A549 (cell line): Measurements from ENCODE around the gene NACC2. TPM values are rescaled to one million over a fixed set of nuclear protein-coding genes. Genes with fewer than 3 reads are reported as not detected.

Source experiments
- ATAC-seq, 2 experiments: fragments of 200-7000 bp in 1 of 2; fragments of >200 bp in 1 of 2; cut with Nextera tagmentation in 1 of 2; cut with Tn5 transposase in 1 of 2; 3 replicates each; pipeline versions ENCODE4 v1.8.0 to v1.9.1; 2018 to 2020; ENCODE audit warnings: mild to moderate bottlenecking in 1 of 2, moderate library complexity in 1 of 2
- CTCF ChIA-PET: fragments of 300-600 bp; sonication (Branson Sonifier 250); formaldehyde crosslinking; extraction: SDS; loops from one replicate; lab custom pipeline; 2021; ENCODE audit warnings: antibody characterized with exemption, inconsistent platforms; lab: Yijun Ruan, JAX
- POLR2A ChIA-PET: fragments of 350-600 bp; formaldehyde crosslinking; extraction: SDS; loops from one replicate; lab custom pipeline; 2021; ENCODE audit warnings: antibody characterized with exemption, inconsistent platforms; lab: Yijun Ruan, JAX
- DNase-seq, 2 experiments: peaks; one replicate each; pipeline versions ENCODE4 v3.0.0 to v3.0.0-alpha.2; 2011 to 2016; ENCODE audit warnings: low read depth in 1 of 2, low spot score in 1 of 2
- FAIRE-seq: peaks from 2 replicates; lab custom pipeline; 2011; peaks lifted over from hg19 to GRCh38; lab: Jason Lieb, UNC
- H3K27ac ChIP-seq, 2 experiments: fragments of >200 bp; sonication (Bioruptor Twin); formaldehyde crosslinking; 3 replicates each; pipeline ENCODE4 v1.5.1; 2016 to 2017
- H3K4me1 ChIP-seq: fragments of >200 bp; sonication (Bioruptor Twin); formaldehyde crosslinking; 3 replicates; pipeline ENCODE4 v1.6.1; 2016
- H3K4me2 ChIP-seq: fragments of >200 bp; sonication (Bioruptor Twin); formaldehyde crosslinking; 3 replicates; pipeline ENCODE4 v1.6.1; 2016
- H3K4me3 ChIP-seq: fragments of >200 bp; sonication (Bioruptor Twin); formaldehyde crosslinking; 3 replicates; pipeline ENCODE4 v1.5.1; 2016
- H3K9me3 ChIP-seq: fragments of >200 bp; sonication (Bioruptor Twin); formaldehyde crosslinking; 3 replicates; pipeline ENCODE4 v1.6.1; 2016
- CEBPB ChIP-seq, 2 experiments: fragments of >200 bp in 1 of 2; sonication (Bioruptor Twin) in 1 of 2; formaldehyde crosslinking in 1 of 2; IDR thresholded peaks; 2 replicates each; pipeline ENCODE4 v1.6.1; 2012 to 2016
- CHD2 ChIP-seq: fragments of 150-350 bp; IDR thresholded peaks from 2 replicates; pipeline ENCODE4 v1.6.1; 2014; ENCODE audit warnings: low read length; ENCODE audit not compliant: partially characterized antibody
- CHD4 ChIP-seq: fragments of 200-600 bp; sonication (generic); IDR thresholded peaks from 2 replicates; pipeline ENCODE4 v1.6.1; 2016; ENCODE audit warnings: antibody characterized with exemption, mild to moderate bottlenecking, borderline replicate concordance
- EHMT2 ChIP-seq: fragments of 200-600 bp; sonication (generic); IDR thresholded peaks from 2 replicates; pipeline ENCODE4 v1.6.1; 2016; ENCODE audit warnings: antibody characterized with exemption, low read depth, mild to moderate bottlenecking, moderate library complexity
- HES2 ChIP-seq: fragments of >200 bp; sonication (Bioruptor Twin); formaldehyde crosslinking; IDR thresholded peaks from 2 replicates; pipeline ENCODE4 v1.6.1; 2016
- HEYL ChIP-seq: fragments of 250-450 bp; sonication (Bioruptor Pico); IDR thresholded peaks from 2 replicates; pipeline ENCODE4 v1.8.0; 2021; ENCODE audit warnings: mild to moderate bottlenecking, moderate library complexity
- HMGXB4 ChIP-seq: fragments of 250-450 bp; sonication (Bioruptor Pico); IDR thresholded peaks from 2 replicates; pipeline ENCODE4 v1.5.0; 2021; ENCODE audit warnings: mild to moderate bottlenecking, moderate library complexity, borderline replicate concordance
- KDM1A ChIP-seq: fragments of 200-600 bp; sonication (generic); IDR thresholded peaks from 2 replicates; pipeline ENCODE4 v1.6.1; 2016; ENCODE audit warnings: low read depth, mild to moderate bottlenecking
- MAFK ChIP-seq: fragments of 450-650 bp; IDR thresholded peaks from 2 replicates; pipeline ENCODE4 v1.6.1; 2014; ENCODE audit not compliant: partially characterized antibody
- MAZ ChIP-seq: fragments of 150-350 bp; IDR thresholded peaks from 2 replicates; pipeline ENCODE4 v1.6.1; 2014; ENCODE audit warnings: antibody characterized with exemption, low read depth, low read length, borderline replicate concordance
- NPAS2 ChIP-seq: fragments of 250-450 bp; sonication (Bioruptor Pico); IDR thresholded peaks from 2 replicates; pipeline ENCODE4 v1.8.0; 2022; ENCODE audit warnings: mild to moderate bottlenecking, moderate library complexity, borderline replicate concordance
- POLR2AphosphoS2 ChIP-seq: conservative IDR thresholded peaks from 2 replicates; pipeline ENCODE4 v1.6.1; 2012; ENCODE audit warnings: low read length, improper control_type of control experiment, inconsistent platforms
- REST ChIP-seq: fragments of 200-600 bp; sonication (generic); IDR thresholded peaks from 2 replicates; pipeline ENCODE4 v1.6.1; 2016; ENCODE audit warnings: antibody characterized with exemption, mild to moderate bottlenecking, moderate library complexity
- TFCP2L1 ChIP-seq: fragments of 250-450 bp; sonication (Bioruptor Pico); IDR thresholded peaks from 2 replicates; pipeline ENCODE4 v1.5.0; 2021; ENCODE audit warnings: mild to moderate bottlenecking
- TP53 ChIP-seq: fragments of 250-450 bp; sonication (Bioruptor Pico); IDR thresholded peaks from 2 replicates; pipeline ENCODE4 v1.5.0; 2021; ENCODE audit warnings: mild to moderate bottlenecking, moderate library complexity
- USF2 ChIP-seq: fragments of 450-650 bp; IDR thresholded peaks from 2 replicates; pipeline ENCODE4 v1.6.1; 2014; ENCODE audit warnings: antibody characterized with exemption
- ZFP36 ChIP-seq: fragments of 450-650 bp; IDR thresholded peaks from 2 replicates; pipeline ENCODE4 v1.6.1; 2014; ENCODE audit warnings: borderline replicate concordance; ENCODE audit not compliant: partially characterized antibody
- WGBS: methylation state at CpG from one replicate; pipeline ENCODE4 v1.1.6; 2017; ENCODE audit errors: missing lambda C conversion rate; 5-methylcytosine and 5-hydroxymethylcytosine counted together
- polyA plus RNA-seq, 4 experiments: library from polyadenylated mRNA; depleted of rRNA in 3 of 4; stranded (reverse); fragments of >200 nt; fragmentation: RNase III in 1 of 4; extraction: RNeasy Plus Mini Kit Qiagen cat#74134 plus additional on column Dnase treatment in 1 of 4; gene quantifications; 2 replicates in 3 of 4; 3 replicates in 1 of 4; pipeline ENCODE4 v1.2.3, GENCODE V29; 2011 to 2017
- TF ChIP-seq, protein P1 (sequence below): fragments of 150-350 bp; IDR thresholded peaks from 2 replicates; pipeline ENCODE4 v1.6.1; 2014; ENCODE audit warnings: low read depth, mild to moderate bottlenecking, low read length

NACC2 gene
- polyA plus RNA-seq, 2 of the 4 experiments (the other 2 are of a cell fraction) = 16.1 to 28.4 TPM

GRCh38 chr9:136014924-136015633 lies 80.0 kb downstream of the NACC2 start:
- no peak overlapping the region for H3K4me2 ChIP-seq
- CTCF ChIA-PET = interaction anchor here (1.2 to 4.1 kb wide), 4 partner anchors 18 to 108 kb away, joined by 3 to 21 read pairs (median 4); no protein-coding TSS in a partner anchor
- H3K4me3 ChIP-seq = no peak overlapping the region
- TF ChIP-seq EHMT2 (no peak), POLR2AphosphoS2 (no peak), USF2 (no peak), CHD4 (no peak), HES2 (no peak), MAFK (no peak), HMGXB4 (CRISPR knock-in tag) (no peak), CHD2 (no peak), HEYL (no peak), ZFP36 (no peak), KDM1A (no peak), MAZ (no peak), TFCP2L1 (CRISPR knock-in tag) (no peak), NPAS2 (no peak), CEBPB (IDR thresholded peaks at IDR 0.05) (no peak), TP53 (CRISPR knock-in tag) (no peak), REST (no peak)
- TF ChIP-seq, protein P1, sequence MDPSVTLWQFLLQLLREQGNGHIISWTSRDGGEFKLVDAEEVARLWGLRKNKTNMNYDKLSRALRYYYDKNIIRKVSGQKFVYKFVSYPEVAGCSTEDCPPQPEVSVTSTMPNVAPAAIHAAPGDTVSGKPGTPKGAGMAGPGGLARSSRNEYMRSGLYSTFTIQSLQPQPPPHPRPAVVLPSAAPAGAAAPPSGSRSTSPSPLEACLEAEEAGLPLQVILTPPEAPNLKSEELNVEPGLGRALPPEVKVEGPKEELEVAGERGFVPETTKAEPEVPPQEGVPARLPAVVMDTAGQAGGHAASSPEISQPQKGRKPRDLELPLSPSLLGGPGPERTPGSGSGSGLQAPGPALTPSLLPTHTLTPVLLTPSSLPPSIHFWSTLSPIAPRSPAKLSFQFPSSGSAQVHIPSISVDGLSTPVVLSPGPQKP = no peak
- ATAC-seq = no peak
- no peaks in the 10 kb centered on the region for H3K9me3 ChIP-seq
- POLR2A ChIA-PET = no interaction called here
- no peak for DNase-seq
- WGBS = 80% methylated on average over 6 of the region's 19 CpGs
- no peak overlapping the region for H3K27ac ChIP-seq
- FAIRE-seq = no peak
- peaks cover 16% of the 10 kb centered on the region for H3K4me1 ChIP-seq
